ENCODE results near the gene POLL. TPM values are rescaled to one million over a fixed set of nuclear protein-coding genes. Genes with fewer than 3 reads are reported as not detected.

The POLL gene
- total RNA-seq, 1 donor from 2014 or later: 30.4 TPM

DNA sequence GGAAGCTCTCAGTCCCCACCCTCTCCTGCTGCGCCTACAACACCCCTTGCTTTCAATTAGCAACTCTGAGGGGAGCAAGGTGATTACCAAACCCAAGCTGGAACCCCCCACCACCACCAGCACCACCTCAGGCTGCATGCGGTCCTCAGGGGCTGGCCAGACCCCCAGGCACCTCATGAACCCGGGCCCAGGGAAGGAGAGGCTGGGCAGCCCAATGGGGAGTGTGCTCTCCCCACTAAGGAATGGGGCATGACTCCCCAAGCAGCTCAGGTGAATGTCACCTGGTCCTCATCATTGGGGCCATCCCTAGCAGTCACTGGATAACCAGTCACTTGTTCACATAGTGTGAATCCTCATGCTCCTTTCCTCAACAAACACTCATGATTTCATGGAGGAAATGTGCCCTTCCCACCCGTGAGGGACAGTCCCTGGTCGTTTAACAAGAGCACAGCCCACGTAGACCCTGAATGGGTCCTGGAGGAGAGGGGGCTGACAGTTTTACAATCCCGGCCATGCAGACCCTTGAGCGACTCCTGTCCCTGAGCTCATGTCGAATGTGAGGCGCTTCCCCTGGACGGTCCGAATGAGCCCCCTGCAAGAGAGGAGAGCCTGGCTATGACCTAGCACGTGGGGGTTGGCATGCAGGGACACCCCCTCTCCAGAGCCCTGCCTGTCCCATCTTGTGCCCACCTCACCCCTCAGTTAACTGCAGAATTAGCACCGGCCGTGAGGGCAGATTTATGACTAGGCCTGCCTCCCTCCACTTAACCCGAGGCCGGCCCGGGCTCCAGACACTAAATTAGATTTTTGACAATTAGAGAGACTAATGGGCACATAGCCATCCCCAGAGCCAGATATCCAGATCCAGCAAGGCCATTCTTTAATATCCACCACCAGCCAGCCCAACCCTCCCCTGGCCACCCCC lies 29.1 kb downstream of the POLL start:
- DNase-seq (no peak), ATAC-seq (no peak)
- H3K27me3 ChIP-seq: no peaks in the 10 kb centered on the region
- no peaks in the 10 kb centered on the region for H3K9me3 ChIP-seq
- H3K4me1 ChIP-seq: no peaks in the 10 kb centered on the region
- no peak for TF ChIP-seq CTCF (IDR thresholded peaks at IDR 0.05)
- H3K27ac ChIP-seq: no peak overlapping the region
- H3K4me3 ChIP-seq: no peak overlapping the region
- H3K36me3 ChIP-seq: no peaks in the 10 kb centered on the region
- intact Hi-C loops (cut with DNase I): no loop called here

GRCh38 chr10:101558204-101558603 lies 29.9 kb downstream of the POLL start:
- H3K9me3 ChIP-seq: no peaks in the 10 kb centered on the region
- H3K4me3 ChIP-seq: no peak overlapping the region
- H3K27me3 ChIP-seq: no peaks in the 10 kb centered on the region
- H3K27ac ChIP-seq: no peak overlapping the region
- intact Hi-C loops (cut with DNase I): no loop called here
- no peaks in the 10 kb centered on the region for H3K4me1 ChIP-seq
- no peak for TF ChIP-seq CTCF (IDR thresholded peaks at IDR 0.05)
- ATAC-seq (no peak), DNase-seq (no peak)
- H3K36me3 ChIP-seq: no peaks in the 10 kb centered on the region

GRCh38 chr10:101557541-101557940 lies 30.5 kb downstream of the POLL start:
- no peaks in the 10 kb centered on the region for H3K4me1 ChIP-seq
- H3K9me3 ChIP-seq: no peaks in the 10 kb centered on the region
- TF ChIP-seq CTCF (IDR thresholded peaks at IDR 0.05): no peak
- no peak for DNase-seq
- no peak overlapping the region for H3K27ac ChIP-seq
- H3K4me3 ChIP-seq: no peak overlapping the region
- H3K36me3 ChIP-seq: peaks cover 2% of the 10 kb centered on the region
- no peaks in the 10 kb centered on the region for H3K27me3 ChIP-seq
- intact Hi-C loops (cut with DNase I): no loop called here
- ATAC-seq: no peak

GRCh38 chr10:101552442-101552841 lies 35.6 kb downstream of the POLL start:
- ATAC-seq: no peak
- TF ChIP-seq CTCF (IDR thresholded peaks at IDR 0.05): no peak
- Histone ChIP-seq H3K36me3 (peaks cover 8% of the 10 kb centered on the region), H3K9me3 (no peaks in the 10 kb centered on the region), H3K4me1 (no peaks in the 10 kb centered on the region), H3K4me3 (no peak overlapping the region), H3K27me3 (no peaks in the 10 kb centered on the region), H3K27ac (no peak overlapping the region)
- intact Hi-C loops (cut with DNase I): no loop called here
- no peak for DNase-seq

DNA sequence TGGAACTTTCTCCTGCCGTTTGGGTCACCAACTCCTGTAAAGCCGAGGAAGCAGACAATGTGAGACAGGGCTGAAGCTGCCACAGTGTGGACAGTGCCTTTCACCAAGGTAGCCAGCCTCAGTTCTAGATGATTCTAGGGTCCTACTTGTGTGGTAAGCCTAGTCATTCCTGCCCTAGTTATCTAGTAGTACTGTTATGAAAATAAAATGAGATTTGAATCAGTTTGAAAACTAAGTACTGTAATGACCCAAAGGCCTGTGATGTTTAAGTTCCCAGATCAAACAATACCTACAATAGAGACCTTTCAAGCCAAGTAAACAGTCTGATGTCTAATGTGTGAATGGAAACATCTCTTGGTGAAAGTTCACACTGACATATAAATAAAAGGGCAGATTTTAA lies 37.1 kb downstream of the POLL start:
- Histone ChIP-seq H3K4me3 (no peak overlapping the region), H3K27me3 (no peaks in the 10 kb centered on the region), H3K27ac (no peak overlapping the region), H3K9me3 (no peaks in the 10 kb centered on the region), H3K4me1 (no peaks in the 10 kb centered on the region), H3K36me3 (peaks cover 8% of the 10 kb centered on the region)
- DNase-seq: no peak
- intact Hi-C loops (cut with DNase I): no loop called here
- no peak for ATAC-seq
- TF ChIP-seq CTCF (IDR thresholded peaks at IDR 0.05): no peak
